Endothelial cell of umbilical vein (primary cell): ENCODE data around the gene SNAPIN. TPM values are rescaled to one million over a fixed set of nuclear protein-coding genes. Genes with fewer than 3 reads are reported as not detected.

Source experiments
- BruUV-seq: library from RNA; stranded (reverse); fragments of 400-500 nt; replicated peaks from 2 replicates; lab custom pipeline; 2021; lab: Mats Ljungman, UMichigan
- CTCF ChIA-PET: fragments of 300-600, 350-600 bp; sonication (Branson Sonifier 250); formaldehyde crosslinking; loops from one replicate; lab custom pipeline; 2021; ENCODE audit warnings: antibody characterized with exemption, inconsistent platforms; lab: Charles Lee
- POLR2A ChIA-PET: fragments of 300-600, 350-600 bp; sonication (Branson Sonifier 250); formaldehyde crosslinking; loops from one replicate; lab custom pipeline; 2021; ENCODE audit warnings: antibody characterized with exemption, inconsistent platforms; lab: Charles Lee
- DNase-seq: peaks from one replicate; pipeline ENCODE4 v3.0.0-alpha.2; 2011; ENCODE audit warnings: low read depth, low spot score
- FAIRE-seq: peaks from 2 replicates; lab custom pipeline; 2011; peaks lifted over from hg19 to GRCh38; lab: Jason Lieb, UNC
- H2AFZ ChIP-seq: 2 replicates; pipeline ENCODE4 v1.6.0; 2012; ENCODE audit warnings: low read depth, low read length, control low read depth, inconsistent platforms
- H3K27ac ChIP-seq: 2 replicates; pipeline ENCODE4 v1.5.1; 2011; ENCODE audit warnings: low read depth, mild to moderate bottlenecking, control low read depth, low read length, moderate library complexity; ENCODE audit not compliant: insufficient read depth
- H3K27me3 ChIP-seq, 2 experiments: 2 replicates each; pipeline versions ENCODE4 v1.6.0 to v1.6.1; 2011; ENCODE audit warnings: low read length in 2 of 2, mixed read lengths in 1 of 2; ENCODE audit not compliant: control insufficient read depth in 2 of 2, insufficient read depth in 2 of 2
- H3K36me3 ChIP-seq, 2 experiments: 2 replicates in 1 of 2; 3 replicates in 1 of 2; pipeline ENCODE4 v1.5.1; 2011; ENCODE audit warnings: low read length in 2 of 2, mild to moderate bottlenecking in 1 of 2, moderate library complexity in 1 of 2; ENCODE audit not compliant: control insufficient read depth in 2 of 2, insufficient read depth in 2 of 2; ENCODE audit errors: extremely low read depth in 1 of 2
- H3K4me1 ChIP-seq: 3 replicates; pipeline ENCODE4 v1.5.1; 2011; ENCODE audit warnings: mild to moderate bottlenecking, low read length; ENCODE audit not compliant: control insufficient read depth, insufficient read depth; ENCODE audit errors: extremely low read depth
- H3K4me2 ChIP-seq: 2 replicates; pipeline ENCODE4 v1.6.1; 2011; ENCODE audit warnings: low read length, control low read depth, mixed read lengths; ENCODE audit not compliant: insufficient read depth
- H3K4me3 ChIP-seq, 3 experiments: fragments of 200-600 bp in 1 of 3; sonication (generic), shearing (Covaris generic) in 1 of 3; replicated peaks in 1 of 3; 2 replicates each; pipeline ENCODE4 v1.5.1; 2011 to 2016; ENCODE audit warnings: control low read depth in 3 of 3, low read length in 3 of 3, mild to moderate bottlenecking in 2 of 3, inconsistent platforms in 1 of 3, low read depth in 1 of 3, moderate library complexity in 1 of 3; ENCODE audit not compliant: insufficient read depth in 1 of 3
- H3K79me2 ChIP-seq: 2 replicates; pipeline ENCODE4 v1.6.0; 2012; ENCODE audit warnings: low read length, inconsistent platforms; ENCODE audit not compliant: control insufficient read depth, insufficient read depth
- H3K9ac ChIP-seq: replicated peaks from 2 replicates; pipeline ENCODE3; 2011; ENCODE audit warnings: low read length, control low read depth; ENCODE audit not compliant: insufficient read depth; ENCODE audit errors: extremely low read depth
- H3K9me1 ChIP-seq: replicated peaks from 3 replicates; pipeline ENCODE4 v1.6.0; 2011; ENCODE audit warnings: mild to moderate bottlenecking, low read length; ENCODE audit not compliant: control insufficient read depth, insufficient read depth; ENCODE audit errors: extremely low read depth
- H3K9me3 ChIP-seq: replicated peaks from 2 replicates; pipeline ENCODE4 v1.5.1; 2012; ENCODE audit warnings: low read length, inconsistent platforms; ENCODE audit not compliant: control insufficient read depth, insufficient read depth
- H4K20me1 ChIP-seq: replicated peaks from 2 replicates; pipeline ENCODE3; 2011; ENCODE audit warnings: mild to moderate bottlenecking, low read length; ENCODE audit not compliant: control insufficient read depth, insufficient read depth; ENCODE audit errors: extremely low read depth
- EZH2 ChIP-seq: IDR thresholded peaks from 2 replicates; pipeline ENCODE4 v1.6.1; 2012; ENCODE audit warnings: borderline replicate concordance, low read depth, mild to moderate bottlenecking, moderate library complexity, low read length, inconsistent platforms; ENCODE audit not compliant: severe bottlenecking
- FOS ChIP-seq: IDR thresholded peaks from 2 replicates; pipeline ENCODE4 v1.6.1; 2011; ENCODE audit warnings: mild to moderate bottlenecking, low read length, moderate library complexity, borderline replicate concordance; ENCODE audit not compliant: insufficient read depth
- GATA2 ChIP-seq: IDR thresholded peaks from 2 replicates; pipeline ENCODE4 v1.7.0; 2011; ENCODE audit warnings: low read depth, mild to moderate bottlenecking, moderate library complexity, mixed read lengths, low read length; ENCODE audit not compliant: insufficient read length, insufficient read depth
- JUN ChIP-seq: IDR thresholded peaks from 2 replicates; pipeline ENCODE4 v1.6.1; 2011; ENCODE audit warnings: borderline replicate concordance, low read depth; ENCODE audit not compliant: insufficient read length, insufficient read depth
- MYC ChIP-seq: IDR thresholded peaks from one replicate; pipeline ENCODE4 v1.6.1; 2011; ENCODE audit warnings: mild to moderate bottlenecking, low read depth, low read length
- POLR2A ChIP-seq: IDR thresholded peaks from 2 replicates; pipeline ENCODE4 v1.6.1; 2012; ENCODE audit warnings: low read depth, mild to moderate bottlenecking, control low read depth, low read length
- POLR2AphosphoS5 ChIP-seq: IDR thresholded peaks from 2 replicates; pipeline ENCODE4 v1.6.1; 2012; ENCODE audit warnings: low read depth, mild to moderate bottlenecking, control low read depth, low read length, moderate library complexity; ENCODE audit not compliant: insufficient read depth
- dilution Hi-C: fragments of 300-500 bp; cut with MboI; formaldehyde crosslinking; loops from one replicate; pipeline ENCODE4 v1.15.0; 2019; ENCODE audit warnings: low sequenced_read_pairs; ENCODE audit not compliant: extremely low pct_ligation_motif_present
- intact Hi-C: fragments of 100-400 bp; cut with micrococcal nuclease; formaldehyde crosslinking; loops from one replicate; pipeline ENCODE4 v1.10.0; 2022
- polyA plus RNA-seq, 4 experiments: library from polyadenylated mRNA; depleted of rRNA in 3 of 4; stranded (reverse) in 3 of 4; unstranded in 1 of 4; fragments of >200 nt; gene quantifications; 2 replicates each; pipeline versions ENCODE4 v1.2.1 to v1.2.3, GENCODE V29; 2011 to 2012; ENCODE audit warnings: missing spikeins in 1 of 4
- total RNA-seq: library from RNA; stranded (reverse); gene quantifications from 2 replicates; pipeline ENCODE4 v1.2.3, GENCODE V29; 2021
- TF ChIP-seq, protein P1 (sequence below): IDR thresholded peaks from 2 replicates; pipeline ENCODE4 v1.6.1; 2011; ENCODE audit not compliant: insufficient read depth, insufficient read length
- TF ChIP-seq, protein P2 (sequence below), 2 donors: IDR thresholded peaks; 1 replicate in 1 of 2; 2 replicates in 1 of 2; pipeline ENCODE4 v1.5.1; 2011; ENCODE audit warnings: low read length in 2 of 2, mild to moderate bottlenecking in 2 of 2, moderate library complexity in 2 of 2, control low read depth in 1 of 2, inconsistent platforms in 1 of 2, low read depth in 1 of 2; ENCODE audit not compliant: insufficient read depth in 1 of 2; ENCODE audit errors: extremely low read depth in 1 of 2

The SNAPIN gene
- total and polyA plus RNA-seq, 2 donors (not counting 3 experiments of a cell fraction or from before 2014, with no cell fraction given), result 36.8 to 55.1 TPM

DNA sequence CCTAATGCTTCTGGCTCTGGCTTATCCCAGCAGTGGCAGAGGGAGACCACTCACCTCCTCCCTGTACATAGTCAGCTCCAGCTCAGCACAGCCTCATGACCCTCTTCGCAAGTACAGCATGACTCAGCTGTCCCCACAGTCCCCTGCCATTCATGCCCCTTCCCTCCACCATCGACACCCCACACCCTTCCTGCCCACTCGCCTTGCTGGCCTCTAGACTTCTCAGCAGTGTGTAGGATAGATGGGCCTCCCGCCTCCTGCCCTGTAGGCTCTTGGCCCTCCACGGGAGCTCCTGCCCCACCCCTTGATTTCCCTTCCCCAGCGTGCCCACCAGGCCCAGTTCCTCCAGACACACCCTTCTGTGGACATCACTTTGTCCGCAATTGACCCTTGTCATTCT, 29.8 kb downstream of the SNAPIN start:
- Histone ChIP-seq H3K27ac (no peak overlapping the region), H2AFZ (no peak overlapping the region), H3K4me1 (no peaks in the 10 kb centered on the region), H3K27me3 (no peaks in the 10 kb centered on the region), H3K4me2 (no peak overlapping the region), H4K20me1 (no peaks in the 10 kb centered on the region), H3K79me2 (no peaks in the 10 kb centered on the region), H3K9ac (no peak overlapping the region), H3K36me3 (peaks cover 0 to 16% of the 10 kb centered on the region in 2 experiments), H3K4me3 (no peak overlapping the region), H3K9me3 (no peaks in the 10 kb centered on the region), H3K9me1 (no peaks in the 10 kb centered on the region)
- dilution Hi-C loops (no loop called here), intact Hi-C loops (no loop called here)
- no peak for FAIRE-seq
- TF ChIP-seq, protein P1, sequence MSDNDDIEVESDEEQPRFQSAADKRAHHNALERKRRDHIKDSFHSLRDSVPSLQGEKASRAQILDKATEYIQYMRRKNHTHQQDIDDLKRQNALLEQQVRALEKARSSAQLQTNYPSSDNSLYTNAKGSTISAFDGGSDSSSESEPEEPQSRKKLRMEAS, result no peak
- TF ChIP-seq POLR2AphosphoS5 (no peak), JUN (no peak), MYC (no peak), GATA2 (no peak), EZH2 (no peak), POLR2A (no peak), FOS (no peak)
- TF ChIP-seq, protein P2, sequence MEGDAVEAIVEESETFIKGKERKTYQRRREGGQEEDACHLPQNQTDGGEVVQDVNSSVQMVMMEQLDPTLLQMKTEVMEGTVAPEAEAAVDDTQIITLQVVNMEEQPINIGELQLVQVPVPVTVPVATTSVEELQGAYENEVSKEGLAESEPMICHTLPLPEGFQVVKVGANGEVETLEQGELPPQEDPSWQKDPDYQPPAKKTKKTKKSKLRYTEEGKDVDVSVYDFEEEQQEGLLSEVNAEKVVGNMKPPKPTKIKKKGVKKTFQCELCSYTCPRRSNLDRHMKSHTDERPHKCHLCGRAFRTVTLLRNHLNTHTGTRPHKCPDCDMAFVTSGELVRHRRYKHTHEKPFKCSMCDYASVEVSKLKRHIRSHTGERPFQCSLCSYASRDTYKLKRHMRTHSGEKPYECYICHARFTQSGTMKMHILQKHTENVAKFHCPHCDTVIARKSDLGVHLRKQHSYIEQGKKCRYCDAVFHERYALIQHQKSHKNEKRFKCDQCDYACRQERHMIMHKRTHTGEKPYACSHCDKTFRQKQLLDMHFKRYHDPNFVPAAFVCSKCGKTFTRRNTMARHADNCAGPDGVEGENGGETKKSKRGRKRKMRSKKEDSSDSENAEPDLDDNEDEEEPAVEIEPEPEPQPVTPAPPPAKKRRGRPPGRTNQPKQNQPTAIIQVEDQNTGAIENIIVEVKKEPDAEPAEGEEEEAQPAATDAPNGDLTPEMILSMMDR (IDR thresholded peaks at IDR 0.05; ENCODE audit: extremely low read depth in 1 of 2, insufficient read depth in 1 of 2, low read depth in 1 of 2, low read length in 2 of 2), result no peak
- BruUV-seq, result no TSS peak
- DNase-seq, result no peak
- CTCF ChIA-PET, result no interaction called here
- POLR2A ChIA-PET, result no interaction called here
